Naive B cell (primary cell): ENCODE measurements around the gene GRIA2. TPM values are rescaled to one million over a fixed set of nuclear protein-coding genes. Genes with fewer than 3 reads are reported as not detected.

Source experiments
- ATAC-seq, 2 donors: fragments of 150-1000 bp; cut with Tn5 transposase; 2 replicates each; pipeline ENCODE4 v1.10.0; 2021; ENCODE audit warnings: low read depth in 2 of 2, mild to moderate bottlenecking in 2 of 2, moderate library complexity in 2 of 2
- DNase-seq: peaks from one replicate; pipeline ENCODE4 v3.0.0; 2022
- H3K27ac Mint-ChIP-seq, 6 donors: one replicate each; pipeline ENCODE4 v1.8.0; 2020 to 2022; ENCODE audit warnings: mild to moderate bottlenecking in 6 of 6, mixed read lengths in 6 of 6, moderate library complexity in 5 of 6, inconsistent platforms in 2 of 6
- H3K27me3 Mint-ChIP-seq, 3 donors: one replicate each; pipeline ENCODE4 v1.8.0; 2021 to 2022; ENCODE audit warnings: mixed read lengths in 3 of 3, mild to moderate bottlenecking in 1 of 3
- H3K36me3 Mint-ChIP-seq, 2 donors: one replicate each; pipeline ENCODE4 v1.8.0; 2020 to 2022; ENCODE audit warnings: mixed read lengths in 2 of 2, inconsistent platforms in 1 of 2, mild to moderate bottlenecking in 1 of 2
- H3K4me1 Mint-ChIP-seq, 3 donors: one replicate each; pipeline ENCODE4 v1.8.0; 2020 to 2022; ENCODE audit warnings: mixed read lengths in 3 of 3, inconsistent platforms in 1 of 3, mild to moderate bottlenecking in 1 of 3, moderate library complexity in 1 of 3
- H3K4me3 Mint-ChIP-seq, 8 donors: one replicate each; pipeline ENCODE4 v1.8.0; 2020 to 2022; ENCODE audit warnings: mild to moderate bottlenecking in 8 of 8, mixed read lengths in 8 of 8, moderate library complexity in 8 of 8, inconsistent platforms in 2 of 8
- H3K9me3 Mint-ChIP-seq, 7 donors: one replicate each; pipeline ENCODE4 v1.8.0; 2020 to 2022; ENCODE audit warnings: mixed read lengths in 7 of 7, mild to moderate bottlenecking in 5 of 7, inconsistent platforms in 2 of 7, moderate library complexity in 1 of 7
- polyA plus RNA-seq, 6 donors: library from polyadenylated mRNA; unstranded; fragments of 300-500 nt; fragmentation: Illumina TruSeq; gene quantifications; one replicate each; pipeline ENCODE4 v1.2.3, GENCODE V29; 2021; ENCODE audit warnings: low read depth in 6 of 6

Gene GRIA2
- polyA plus RNA-seq, 6 donors from 2014 or later = not detected

DNA sequence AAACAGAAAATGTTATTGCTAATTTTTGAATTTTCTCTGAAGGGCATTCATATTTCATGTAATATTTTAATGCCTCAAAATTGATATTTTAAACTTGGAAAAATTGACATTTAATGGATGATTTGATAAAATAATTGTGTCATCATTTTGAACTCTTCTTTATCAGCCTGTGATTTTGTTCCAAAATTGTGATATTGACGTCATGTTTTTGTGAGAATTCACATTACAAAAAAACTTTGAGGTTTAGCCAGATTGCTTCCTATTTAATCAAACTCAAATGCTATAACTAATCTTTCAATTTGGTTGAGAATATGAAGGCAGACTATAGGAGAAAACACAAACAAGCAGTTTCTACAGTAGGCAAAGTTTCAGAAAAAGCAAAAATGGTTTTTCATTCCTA, 137.4 kb downstream of the GRIA2 start:
- peaks cover 0 to 8% (median 2%) of the 10 kb centered on the region in 7 donors for H3K9me3 Mint-ChIP-seq
- DNase-seq (no peak), ATAC-seq (no peak)
- no peaks in the 10 kb centered on the region for H3K36me3 Mint-ChIP-seq
- no peaks in the 10 kb centered on the region for H3K27me3 Mint-ChIP-seq
- no peak overlapping the region for H3K4me3 Mint-ChIP-seq
- H3K4me1 Mint-ChIP-seq = no peaks in the 10 kb centered on the region
- no peak overlapping the region for H3K27ac Mint-ChIP-seq

DNA sequence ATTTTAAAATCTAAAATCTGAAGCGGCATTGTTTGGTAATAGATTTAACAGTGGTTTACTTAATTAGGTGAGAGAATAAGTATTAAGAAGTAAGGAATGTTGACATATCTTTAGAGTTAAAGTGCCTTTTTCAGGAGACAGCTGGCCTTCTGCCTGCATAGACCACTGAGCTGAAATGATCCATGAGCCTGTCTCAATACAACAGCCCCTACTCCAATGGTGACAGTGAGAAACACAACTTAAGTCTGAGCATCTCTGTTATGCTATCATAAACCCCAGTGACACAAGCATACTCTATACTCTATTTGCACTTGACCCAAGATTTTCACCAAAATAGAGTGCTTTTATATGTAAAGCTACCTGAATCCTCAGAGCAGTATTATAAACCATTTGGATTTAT, 137.9 kb downstream of the GRIA2 start:
- no peaks in the 10 kb centered on the region for H3K27me3 Mint-ChIP-seq
- no peak for DNase-seq
- no peaks in the 10 kb centered on the region for H3K36me3 Mint-ChIP-seq
- H3K4me3 Mint-ChIP-seq = no peak overlapping the region
- H3K27ac Mint-ChIP-seq = no peak overlapping the region
- H3K4me1 Mint-ChIP-seq = no peaks in the 10 kb centered on the region
- peaks cover 0 to 8% (median 2%) of the 10 kb centered on the region in 7 donors for H3K9me3 Mint-ChIP-seq
- ATAC-seq = no peak

DNA sequence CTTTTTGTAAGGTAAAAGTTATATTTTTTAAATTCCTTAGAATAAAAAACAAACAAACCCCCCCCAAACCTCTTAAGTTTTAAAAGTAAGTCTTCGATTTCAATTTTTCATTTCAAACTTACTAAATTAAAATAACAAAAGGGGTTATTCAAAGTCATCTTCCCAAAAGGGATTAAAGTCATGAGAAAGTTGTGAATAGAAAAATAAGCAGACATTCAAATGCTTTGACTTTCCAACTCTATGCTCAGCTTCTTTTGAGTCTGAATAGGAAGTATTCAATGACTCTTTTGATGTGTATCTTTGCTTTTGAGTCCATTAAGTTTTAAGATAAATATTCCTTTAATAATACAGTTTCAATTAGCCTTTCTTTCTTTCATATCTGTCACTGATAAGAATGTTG, 138.3 kb downstream of the GRIA2 start:
- Mint-ChIP-seq H3K27me3 (no peaks in the 10 kb centered on the region), H3K9me3 (peaks cover 0 to 8% (median 2%) of the 10 kb centered on the region in 7 donors), H3K27ac (no peak overlapping the region), H3K4me3 (no peak overlapping the region), H3K4me1 (no peaks in the 10 kb centered on the region), H3K36me3 (no peaks in the 10 kb centered on the region)
- ATAC-seq (no peak), DNase-seq (no peak)

DNA sequence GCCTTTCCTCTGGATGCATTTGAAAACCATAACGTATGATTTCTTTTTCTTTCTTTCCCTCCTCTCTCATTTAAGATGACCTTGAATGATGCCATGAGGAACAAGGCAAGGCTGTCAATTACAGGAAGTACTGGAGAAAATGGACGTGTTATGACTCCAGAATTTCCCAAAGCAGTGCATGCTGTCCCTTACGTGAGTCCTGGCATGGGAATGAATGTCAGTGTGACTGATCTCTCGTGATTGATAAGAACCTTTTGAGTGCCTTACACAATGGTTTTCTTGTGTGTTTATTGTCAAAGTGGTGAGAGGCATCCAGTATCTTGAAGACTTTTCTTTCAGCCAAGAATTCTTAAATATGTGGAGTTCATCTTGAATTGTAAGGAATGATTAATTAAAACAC, 142.8 kb downstream of the GRIA2 start:
- H3K4me1 Mint-ChIP-seq = no peaks in the 10 kb centered on the region
- no peaks in the 10 kb centered on the region for H3K36me3 Mint-ChIP-seq
- H3K27ac Mint-ChIP-seq = no peak overlapping the region
- DNase-seq = no peak
- no peaks in the 10 kb centered on the region for H3K27me3 Mint-ChIP-seq
- no peak overlapping the region for H3K4me3 Mint-ChIP-seq
- ATAC-seq = no peak
- H3K9me3 Mint-ChIP-seq = peaks cover 0 to 8% (median 2%) of the 10 kb centered on the region in 7 donors

DNA sequence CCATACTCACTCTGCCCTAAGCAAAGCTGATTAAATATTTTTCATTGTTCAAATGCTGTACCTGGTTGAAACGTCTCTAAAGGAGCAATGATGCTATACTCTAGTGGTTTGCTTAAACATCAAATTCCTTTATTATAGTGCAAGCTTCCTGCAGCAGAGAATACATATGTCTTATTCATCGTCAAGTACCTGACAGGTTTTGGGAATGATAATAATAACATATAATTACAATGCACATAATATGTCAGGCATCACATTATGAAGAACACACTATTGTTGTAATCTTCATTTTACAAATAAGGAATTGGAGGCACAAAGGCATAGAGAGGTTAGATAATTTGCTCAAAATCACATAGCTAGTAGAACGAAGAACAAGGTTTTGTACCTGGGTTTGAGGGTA, 151.6 kb downstream of the GRIA2 start:
- ATAC-seq (no peak), DNase-seq (no peak)
- Mint-ChIP-seq H3K36me3 (no peaks in the 10 kb centered on the region), H3K4me1 (no peaks in the 10 kb centered on the region), H3K9me3 (peaks cover 0 to 2% (median 0%) of the 10 kb centered on the region in 7 donors), H3K27ac (no peak overlapping the region), H3K4me3 (no peak overlapping the region), H3K27me3 (no peaks in the 10 kb centered on the region)

DNA sequence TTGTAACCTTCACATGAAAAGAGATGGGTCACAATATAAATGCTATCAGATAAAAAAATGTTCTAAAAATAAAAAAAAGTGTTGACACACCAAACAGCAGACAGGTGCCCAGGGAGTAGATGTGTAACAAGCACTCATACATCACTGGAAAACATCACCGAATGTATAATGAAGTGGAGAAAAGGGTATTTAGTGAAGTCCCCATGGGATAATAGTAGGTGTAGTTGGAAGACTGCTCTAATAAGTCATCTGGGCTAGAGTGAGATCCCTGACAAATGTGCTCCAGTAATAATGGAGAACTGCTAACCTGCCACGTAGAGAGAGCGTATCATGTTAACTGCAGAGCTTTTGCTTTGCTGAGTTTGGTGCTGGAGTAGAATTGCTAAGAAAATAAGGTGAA, 152.0 kb downstream of the GRIA2 start:
- H3K4me1 Mint-ChIP-seq = no peaks in the 10 kb centered on the region

DNA sequence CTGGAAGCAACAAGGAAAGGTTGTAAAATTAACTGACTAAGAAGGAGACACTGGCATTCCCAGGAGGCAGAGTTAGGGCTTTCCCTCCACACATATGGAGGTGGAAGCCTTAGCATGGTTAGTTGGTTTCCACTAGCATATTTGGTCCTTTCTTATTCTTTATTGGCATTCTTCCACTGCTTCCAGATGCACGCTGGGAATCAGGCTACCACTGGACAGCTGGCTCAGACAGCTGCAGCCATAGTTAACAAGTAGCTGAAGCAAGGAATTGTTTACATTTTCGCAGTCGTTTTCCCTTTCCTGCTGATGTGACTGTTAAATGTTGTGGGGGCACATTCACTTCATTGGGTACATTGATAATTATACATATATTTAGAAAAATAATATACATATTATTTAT, 169.2 kb downstream of the GRIA2 start:
- Mint-ChIP-seq H3K9me3 (peaks cover 0 to 10% (median 2%) of the 10 kb centered on the region in 7 donors), H3K4me1 (no peaks in the 10 kb centered on the region), H3K4me3 (no peak overlapping the region), H3K27me3 (no peaks in the 10 kb centered on the region), H3K36me3 (no peaks in the 10 kb centered on the region), H3K27ac (no peak overlapping the region)
- ATAC-seq (no peak), DNase-seq (no peak)

More for the DNA sequence above, 152.0 kb downstream of the GRIA2 start:
- H3K4me3 Mint-ChIP-seq = no peak overlapping the region
- H3K9me3 Mint-ChIP-seq = peaks cover 0 to 5% (median 0%) of the 10 kb centered on the region in 7 donors
- no peaks in the 10 kb centered on the region for H3K27me3 Mint-ChIP-seq
- ATAC-seq (no peak), DNase-seq (no peak)
- no peak overlapping the region for H3K27ac Mint-ChIP-seq
- no peaks in the 10 kb centered on the region for H3K36me3 Mint-ChIP-seq

DNA sequence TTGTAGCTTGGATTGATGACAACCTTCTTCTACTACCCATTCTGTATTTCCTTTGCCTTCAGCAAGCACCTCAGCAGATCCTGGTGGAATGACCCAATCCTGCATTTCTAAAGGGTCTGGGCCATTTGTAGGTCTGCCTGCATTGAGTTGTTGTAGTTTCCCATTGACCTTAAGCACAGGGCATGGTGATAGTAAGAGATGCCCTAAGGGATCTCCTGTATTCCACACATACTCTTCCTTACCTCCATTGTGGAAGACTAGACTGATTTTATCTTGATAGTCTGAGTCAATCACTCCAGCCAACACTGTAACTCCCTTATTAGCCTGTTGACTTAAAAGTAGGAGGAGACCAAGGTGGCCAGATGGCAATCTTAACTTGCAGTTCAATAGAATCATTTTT, 184.5 kb downstream of the GRIA2 start:
- Mint-ChIP-seq H3K27ac (no peak overlapping the region), H3K9me3 (peaks cover 0 to 5% (median 1%) of the 10 kb centered on the region in 7 donors), H3K36me3 (no peaks in the 10 kb centered on the region), H3K27me3 (no peaks in the 10 kb centered on the region), H3K4me1 (no peaks in the 10 kb centered on the region), H3K4me3 (no peak overlapping the region)
- DNase-seq (no peak), ATAC-seq (no peak)

Other genes with a start within 250 kb of the GRIA2 start
- under 1 TPM in 2 of 6 donors, not detected in 4; 0.17 to 0.45 TPM for gene PDGFC, start 248.9 kb upstream of the GRIA2 start, polyA plus RNA-seq
- gene GLRB, start 144.6 kb upstream of the GRIA2 start, polyA plus RNA-seq = not detected